HL-60 (cell line): ENCODE data around the gene GMPR.

Source experiments
- DNase-seq, 2 experiments: peaks; one replicate each; pipeline ENCODE4 v3.0.0-alpha.2; 2010 to 2020; ENCODE audit warnings: low read depth in 1 of 2, low spot score in 1 of 2
- H3K27ac ChIP-seq: fragments of 250-450 bp; sonication (Bioruptor Pico); replicated peaks from 2 replicates; pipeline ENCODE4 v1.5.1; 2020; ENCODE audit warnings: mild to moderate bottlenecking, moderate library complexity
- H3K27me3 ChIP-seq: fragments of 250-450 bp; sonication (Bioruptor Pico); 2 replicates; pipeline ENCODE4 v1.5.1; 2021; ENCODE audit warnings: mild to moderate bottlenecking, moderate library complexity; ENCODE audit not compliant: insufficient read depth, poor library complexity, severe bottlenecking
- H3K4me3 ChIP-seq: replicated peaks from 2 replicates; pipeline ENCODE4 v1.5.1; 2011; ENCODE audit warnings: mild to moderate bottlenecking, control low read depth, low read length; ENCODE audit not compliant: insufficient read depth
- GABPA ChIP-seq: IDR thresholded peaks from 2 replicates; pipeline ENCODE4 v1.6.1; 2012; ENCODE audit warnings: low read depth
- POLR2AphosphoS5 ChIP-seq: IDR thresholded peaks from 2 replicates; pipeline ENCODE4 v1.6.1; 2012; ENCODE audit warnings: low read depth
- SPI1 ChIP-seq: IDR thresholded peaks from 2 replicates; pipeline ENCODE4 v1.6.1; 2012; ENCODE audit warnings: low read depth, mild to moderate bottlenecking, borderline replicate concordance
- TF ChIP-seq, protein P1 (sequence below): IDR thresholded peaks from one replicate; pipeline ENCODE4 v1.5.1; 2011; ENCODE audit warnings: low read length, control low read depth, inconsistent platforms; ENCODE audit not compliant: insufficient read depth
- TF ChIP-seq, protein P2 (sequence below): IDR thresholded peaks from 2 replicates; pipeline ENCODE4 v1.6.1; 2012; ENCODE audit warnings: low read depth; ENCODE audit not compliant: insufficient replicate concordance

Gene GMPR

DNA sequence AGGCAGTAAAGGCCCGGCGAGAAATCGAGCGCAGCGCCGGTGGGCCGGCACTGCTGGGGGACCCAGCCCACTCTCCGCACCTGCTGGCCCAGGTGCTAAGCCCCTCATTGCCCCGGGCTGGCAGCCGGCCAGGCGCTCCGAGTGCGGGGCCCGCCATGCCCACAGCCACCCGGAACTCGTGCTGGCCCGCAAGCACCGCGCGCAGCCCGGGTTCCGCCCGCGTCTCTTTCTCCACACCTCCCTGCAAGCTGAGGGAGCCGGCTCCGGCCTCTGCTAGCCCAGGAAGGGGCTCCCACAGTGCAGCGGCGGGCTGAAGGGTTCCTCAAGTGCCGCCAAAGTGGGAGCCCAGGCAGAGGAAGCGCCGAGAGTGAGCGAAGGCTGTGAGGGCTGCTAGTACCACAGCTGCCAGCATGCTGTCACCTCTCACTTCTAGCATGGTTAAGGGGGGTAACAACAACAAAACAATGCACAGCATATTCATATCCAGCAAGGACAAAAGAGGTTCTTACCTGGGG lies 11.3 kb upstream of the GMPR start:
- DNase-seq = no peak
- Histone ChIP-seq H3K27me3 (peaks cover 7% of the 10 kb centered on the region), H3K4me3 (no peak overlapping the region), H3K27ac (no peak overlapping the region)
- TF ChIP-seq, protein P1, sequence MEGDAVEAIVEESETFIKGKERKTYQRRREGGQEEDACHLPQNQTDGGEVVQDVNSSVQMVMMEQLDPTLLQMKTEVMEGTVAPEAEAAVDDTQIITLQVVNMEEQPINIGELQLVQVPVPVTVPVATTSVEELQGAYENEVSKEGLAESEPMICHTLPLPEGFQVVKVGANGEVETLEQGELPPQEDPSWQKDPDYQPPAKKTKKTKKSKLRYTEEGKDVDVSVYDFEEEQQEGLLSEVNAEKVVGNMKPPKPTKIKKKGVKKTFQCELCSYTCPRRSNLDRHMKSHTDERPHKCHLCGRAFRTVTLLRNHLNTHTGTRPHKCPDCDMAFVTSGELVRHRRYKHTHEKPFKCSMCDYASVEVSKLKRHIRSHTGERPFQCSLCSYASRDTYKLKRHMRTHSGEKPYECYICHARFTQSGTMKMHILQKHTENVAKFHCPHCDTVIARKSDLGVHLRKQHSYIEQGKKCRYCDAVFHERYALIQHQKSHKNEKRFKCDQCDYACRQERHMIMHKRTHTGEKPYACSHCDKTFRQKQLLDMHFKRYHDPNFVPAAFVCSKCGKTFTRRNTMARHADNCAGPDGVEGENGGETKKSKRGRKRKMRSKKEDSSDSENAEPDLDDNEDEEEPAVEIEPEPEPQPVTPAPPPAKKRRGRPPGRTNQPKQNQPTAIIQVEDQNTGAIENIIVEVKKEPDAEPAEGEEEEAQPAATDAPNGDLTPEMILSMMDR = no peak
- TF ChIP-seq SPI1 = no peak
- TF ChIP-seq, protein P2, sequence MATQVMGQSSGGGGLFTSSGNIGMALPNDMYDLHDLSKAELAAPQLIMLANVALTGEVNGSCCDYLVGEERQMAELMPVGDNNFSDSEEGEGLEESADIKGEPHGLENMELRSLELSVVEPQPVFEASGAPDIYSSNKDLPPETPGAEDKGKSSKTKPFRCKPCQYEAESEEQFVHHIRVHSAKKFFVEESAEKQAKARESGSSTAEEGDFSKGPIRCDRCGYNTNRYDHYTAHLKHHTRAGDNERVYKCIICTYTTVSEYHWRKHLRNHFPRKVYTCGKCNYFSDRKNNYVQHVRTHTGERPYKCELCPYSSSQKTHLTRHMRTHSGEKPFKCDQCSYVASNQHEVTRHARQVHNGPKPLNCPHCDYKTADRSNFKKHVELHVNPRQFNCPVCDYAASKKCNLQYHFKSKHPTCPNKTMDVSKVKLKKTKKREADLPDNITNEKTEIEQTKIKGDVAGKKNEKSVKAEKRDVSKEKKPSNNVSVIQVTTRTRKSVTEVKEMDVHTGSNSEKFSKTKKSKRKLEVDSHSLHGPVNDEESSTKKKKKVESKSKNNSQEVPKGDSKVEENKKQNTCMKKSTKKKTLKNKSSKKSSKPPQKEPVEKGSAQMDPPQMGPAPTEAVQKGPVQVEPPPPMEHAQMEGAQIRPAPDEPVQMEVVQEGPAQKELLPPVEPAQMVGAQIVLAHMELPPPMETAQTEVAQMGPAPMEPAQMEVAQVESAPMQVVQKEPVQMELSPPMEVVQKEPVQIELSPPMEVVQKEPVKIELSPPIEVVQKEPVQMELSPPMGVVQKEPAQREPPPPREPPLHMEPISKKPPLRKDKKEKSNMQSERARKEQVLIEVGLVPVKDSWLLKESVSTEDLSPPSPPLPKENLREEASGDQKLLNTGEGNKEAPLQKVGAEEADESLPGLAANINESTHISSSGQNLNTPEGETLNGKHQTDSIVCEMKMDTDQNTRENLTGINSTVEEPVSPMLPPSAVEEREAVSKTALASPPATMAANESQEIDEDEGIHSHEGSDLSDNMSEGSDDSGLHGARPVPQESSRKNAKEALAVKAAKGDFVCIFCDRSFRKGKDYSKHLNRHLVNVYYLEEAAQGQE = no peak
- no peak for TF ChIP-seq GABPA
- TF ChIP-seq POLR2AphosphoS5 = no peak

GRCh38 chr6:16227605-16228004 lies 10.8 kb upstream of the GMPR start:
- DNase-seq = no peak
- Histone ChIP-seq H3K4me3 (no peak overlapping the region), H3K27ac (no peak overlapping the region), H3K27me3 (peaks cover 7% of the 10 kb centered on the region)
- TF ChIP-seq, protein P2 = no peak
- no peak for TF ChIP-seq POLR2AphosphoS5
- no peak for TF ChIP-seq SPI1
- no peak for TF ChIP-seq GABPA

DNA sequence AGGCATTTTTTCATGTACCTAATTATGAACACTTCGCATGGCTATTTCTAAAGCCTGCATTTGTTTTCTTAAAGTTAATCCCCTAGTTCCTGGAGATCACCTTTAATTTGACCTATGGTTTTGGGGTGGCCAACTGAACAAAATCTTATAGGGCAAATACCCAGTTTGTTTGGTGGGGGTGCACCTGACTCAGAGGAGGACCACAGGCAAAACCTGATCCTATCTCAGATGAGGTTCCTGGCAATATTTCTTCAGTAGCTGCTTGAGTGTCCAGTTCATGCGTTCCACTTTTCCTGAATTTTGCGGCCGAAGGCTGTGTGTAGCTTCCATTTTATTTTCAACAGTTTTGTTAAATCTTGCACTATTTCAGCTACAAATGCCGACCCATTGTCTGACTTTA lies 10.3 kb upstream of the GMPR start:
- H3K4me3 ChIP-seq = no peak overlapping the region
- H3K27ac ChIP-seq = no peak overlapping the region
- H3K27me3 ChIP-seq = peaks cover 7% of the 10 kb centered on the region

More for the DNA sequence above, 10.3 kb upstream of the GMPR start:
- no peak for TF ChIP-seq GABPA
- TF ChIP-seq SPI1 = no peak
- TF ChIP-seq, protein P2 = no peak
- DNase-seq = no peak
